Measurements from ENCODE around the gene ERAL1. TPM values are rescaled to one million over a fixed set of nuclear protein-coding genes. Genes with fewer than 3 reads are reported as not detected.

Gene ERAL1
- total RNA-seq = 63.0 and 64.4 TPM in 2 replicates
- long read RNA-seq, transcript ERAL1-201 (10 exons, 1,925 nt) = major isoform, 176 of 208 reads
- long read RNA-seq, partial matches to known transcripts = 4 of 208 reads
- long read RNA-seq, other reads (novel, unspliced or antisense) = 26 of 208 reads

DNA sequence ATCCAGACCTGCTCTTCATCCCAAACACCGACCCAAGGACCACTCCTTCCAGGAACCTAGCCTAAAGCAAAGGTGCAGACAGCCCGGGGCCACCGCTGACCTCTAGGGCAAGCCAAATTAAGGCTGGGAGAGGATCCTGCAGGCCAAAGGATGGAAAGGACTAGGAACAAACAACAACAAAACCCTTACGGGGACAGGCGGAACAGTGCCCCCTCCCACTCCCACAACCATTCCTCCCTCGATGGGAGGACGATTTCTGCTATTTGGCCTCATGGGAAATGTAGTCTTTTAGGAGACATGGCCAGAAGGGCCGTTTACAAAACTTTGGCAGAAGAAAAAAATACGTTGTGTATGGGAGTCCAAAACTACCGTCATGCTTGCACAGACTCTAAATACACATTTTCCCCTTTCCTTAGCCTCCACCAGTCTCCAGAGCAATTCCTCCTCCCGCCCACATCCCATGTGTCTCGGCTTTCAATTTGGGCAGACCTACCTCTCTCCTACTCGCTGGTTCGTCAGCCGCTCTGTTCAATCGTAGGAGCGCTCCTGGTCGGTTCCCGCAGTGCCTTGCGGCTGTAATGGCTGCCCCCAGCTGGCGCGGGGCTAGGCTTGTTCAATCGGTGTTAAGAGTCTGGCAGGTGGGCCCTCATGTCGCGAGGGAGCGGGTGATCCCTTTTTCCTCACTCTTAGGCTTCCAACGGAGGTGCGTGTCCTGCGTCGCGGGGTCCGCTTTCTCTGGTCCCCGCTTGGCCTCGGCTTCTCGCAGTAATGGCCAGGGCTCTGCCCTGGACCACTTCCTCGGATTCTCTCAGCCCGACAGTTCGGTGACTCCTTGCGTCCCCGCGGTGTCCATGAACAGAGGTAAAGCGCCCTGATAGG is at the start of gene ERAL1:
TSS of gene ERAL1 (plus strand) at position 560 of the 879 bp plus-strand sequence. CDS start at position 579, 19 bp downstream.
- peaks cover 18% of the 10 kb centered on the region for H3K4me1 Mint-ChIP-seq
- no peaks in the 10 kb centered on the region for H3K27me3 Mint-ChIP-seq (ENCODE audit: low read depth)
- H3K27ac Mint-ChIP-seq (ENCODE audit: unreplicated experiment) = peak within 1 kb of the TSS; percentile 96
- peak; percentile 72 for DNase-seq (ENCODE audit: low read depth, low spot score)
- TF ChIP-seq CTCF (conservative IDR thresholded peaks at IDR 0.05) = no peak
- peak within 1 kb of the TSS; percentile 94 for H3K4me3 Mint-ChIP-seq
- H3K36me3 Mint-ChIP-seq (ENCODE audit: low read depth) = peaks cover 3% of the 10 kb centered on the region
- no peaks in the 10 kb centered on the region for H3K9me3 Mint-ChIP-seq

GRCh38 chr17:28807925-28808634 is 46.7 kb upstream of the ERAL1 start:
- peaks cover 38% of the 10 kb centered on the region for H3K4me1 Mint-ChIP-seq
- H3K4me3 Mint-ChIP-seq = peak overlapping the region; percentile 63
- peak overlapping the region; percentile 73 for H3K27ac Mint-ChIP-seq (ENCODE audit: unreplicated experiment)
- TF ChIP-seq CTCF (conservative IDR thresholded peaks at IDR 0.05) = no peak
- no peaks in the 10 kb centered on the region for H3K9me3 Mint-ChIP-seq
- no peak for DNase-seq (ENCODE audit: low read depth, low spot score)
- H3K27me3 Mint-ChIP-seq (ENCODE audit: low read depth) = no peaks in the 10 kb centered on the region
- H3K36me3 Mint-ChIP-seq (ENCODE audit: low read depth) = no peaks in the 10 kb centered on the region

DNA sequence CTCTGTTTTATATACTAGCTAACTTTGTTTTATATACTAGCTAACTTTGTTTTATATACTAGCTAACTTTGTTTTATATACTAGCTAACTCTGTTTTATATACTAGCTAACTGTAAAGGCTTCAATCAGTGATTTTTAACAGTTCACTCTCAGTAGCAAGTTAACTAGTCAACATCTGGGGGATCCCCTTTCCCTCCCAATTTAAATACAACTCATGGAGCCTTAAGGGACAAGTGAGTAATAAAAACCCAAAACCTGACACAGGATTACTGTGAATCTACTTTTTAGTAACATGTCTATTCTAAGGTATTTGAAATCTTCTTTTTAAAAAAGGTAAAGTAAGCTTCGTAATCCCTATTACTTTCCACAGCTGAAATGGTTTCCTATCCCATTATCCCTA is 44.4 kb upstream of the ERAL1 start:
- TF ChIP-seq CTCF (conservative IDR thresholded peaks at IDR 0.05) = no peak
- H3K4me3 Mint-ChIP-seq = peak overlapping the region; percentile 71
- H3K27ac Mint-ChIP-seq (ENCODE audit: unreplicated experiment) = no peak overlapping the region
- no peaks in the 10 kb centered on the region for H3K27me3 Mint-ChIP-seq (ENCODE audit: low read depth)
- no peaks in the 10 kb centered on the region for H3K9me3 Mint-ChIP-seq
- peaks cover 41% of the 10 kb centered on the region for H3K4me1 Mint-ChIP-seq
- H3K36me3 Mint-ChIP-seq (ENCODE audit: low read depth) = no peaks in the 10 kb centered on the region
- DNase-seq (ENCODE audit: low read depth, low spot score) = no peak

DNA sequence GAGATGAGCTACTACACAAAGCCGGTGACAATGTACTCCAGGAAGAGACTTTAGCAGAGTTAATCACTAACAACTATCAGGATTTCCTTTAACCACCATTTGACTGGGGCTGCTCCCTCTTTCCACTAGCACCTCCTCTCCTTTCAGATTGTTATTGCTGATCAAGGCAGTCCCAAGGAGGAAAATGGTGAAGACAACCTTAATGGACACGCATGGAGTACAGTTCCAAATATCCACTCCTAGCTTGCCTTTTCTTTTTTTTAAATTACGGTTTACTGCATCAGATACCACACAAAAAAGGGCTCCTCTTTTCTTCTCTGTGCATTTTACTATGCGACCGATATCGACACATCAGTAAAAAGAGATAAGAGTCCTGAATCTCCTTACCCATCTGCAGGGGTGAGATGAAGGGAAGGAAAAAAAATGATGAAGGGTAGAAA is 43.1 kb upstream of the ERAL1 start:
- DNase-seq (ENCODE audit: low read depth, low spot score) = no peak
- H3K27me3 Mint-ChIP-seq (ENCODE audit: low read depth) = no peaks in the 10 kb centered on the region
- H3K4me3 Mint-ChIP-seq = peak overlapping the region; percentile 95
- H3K9me3 Mint-ChIP-seq = no peaks in the 10 kb centered on the region
- H3K27ac Mint-ChIP-seq (ENCODE audit: unreplicated experiment) = peak overlapping the region; percentile 43
- H3K36me3 Mint-ChIP-seq (ENCODE audit: low read depth) = no peaks in the 10 kb centered on the region
- H3K4me1 Mint-ChIP-seq = peaks cover 41% of the 10 kb centered on the region
- TF ChIP-seq CTCF (conservative IDR thresholded peaks at IDR 0.05) = no peak

- peaks cover 41% of the 10 kb centered on the region for H3K4me1 Mint-ChIP-seq
- no peaks in the 10 kb centered on the region for H3K9me3 Mint-ChIP-seq
- no peaks in the 10 kb centered on the region for H3K36me3 Mint-ChIP-seq (ENCODE audit: low read depth)
- peak; percentile 94 for DNase-seq (ENCODE audit: low read depth, low spot score)
- peak overlapping the region; percentile 97 for H3K27ac Mint-ChIP-seq (ENCODE audit: unreplicated experiment)
- no peaks in the 10 kb centered on the region for H3K27me3 Mint-ChIP-seq (ENCODE audit: low read depth)
- H3K4me3 Mint-ChIP-seq = peak overlapping the region; percentile 95
- TF ChIP-seq CTCF (conservative IDR thresholded peaks at IDR 0.05) = no peak
These were observed 42.6 kb upstream of the ERAL1 start for GRCh38 chr17:28812091-28812747.

All from neural crest cell (in vitro differentiated cells).